HepG2 (cell line): Measurements from ENCODE around the gene CEP89. TPM values are rescaled to one million over a fixed set of nuclear protein-coding genes. Genes with fewer than 3 reads are reported as not detected.

Experiments used
- MAFG ChIP-seq: sonication (generic); formaldehyde crosslinking; IDR thresholded peaks from 2 replicates; pipeline ENCODE4 v1.5.1; 2020; ENCODE audit warnings: mild to moderate bottlenecking, missing genetic modification reagents
- ZNF224 ChIP-seq: sonication (generic); formaldehyde crosslinking; IDR thresholded peaks from 2 replicates; pipeline ENCODE4 v1.5.0; 2020; ENCODE audit warnings: mild to moderate bottlenecking, missing genetic modification reagents
- ZNF234 ChIP-seq: sonication (generic); formaldehyde crosslinking; conservative IDR thresholded peaks from 2 replicates; pipeline ENCODE4 v1.5.1; 2020; ENCODE audit warnings: mild to moderate bottlenecking, missing genetic modification reagents
- ZNF441 ChIP-seq: sonication (generic); formaldehyde crosslinking; IDR thresholded peaks from 2 replicates; pipeline ENCODE4 v1.7.0; 2021; ENCODE audit warnings: missing genetic modification reagents, borderline replicate concordance
- ZSCAN9 ChIP-seq: IDR thresholded peaks from 2 replicates; pipeline ENCODE4 v1.6.1; 2016; ENCODE audit warnings: borderline replicate concordance
- polyA plus RNA-seq, 8 experiments: library from polyadenylated mRNA; depleted of rRNA in 3 of 8; stranded (reverse) in 7 of 8; unstranded in 1 of 8; fragments of >200 nt; fragmentation: Illumina TruSeq in 4 of 8; extraction: Trizol in 4 of 8; gene quantifications; 2 replicates each; pipeline versions ENCODE4 v1.2.1 to v1.2.3, GENCODE V29; 2011 to 2016; ENCODE audit warnings: low read depth in 4 of 8, missing spikeins in 1 of 8, mixed read lengths in 1 of 8; ENCODE audit not compliant: insufficient read depth in 1 of 8
- total RNA-seq, 5 experiments: library from RNA; depleted of rRNA; stranded (reverse); fragments of >200 nt; fragmentation: Illumina TruSeq; extraction: Trizol; gene quantifications; 2 replicates each; pipeline ENCODE4 v1.2.3, GENCODE V29; 2016; ENCODE audit warnings: low read depth in 1 of 5
- TF ChIP-seq, protein P1 (sequence below): sonication (generic); formaldehyde crosslinking; conservative IDR thresholded peaks from 2 replicates; pipeline ENCODE4 v1.4.0; 2020; ENCODE audit warnings: missing genetic modification reagents
- TF ChIP-seq, protein P2 (sequence below): sonication (generic); formaldehyde crosslinking; IDR thresholded peaks from 2 replicates; pipeline ENCODE4 v1.8.0; 2022; ENCODE audit warnings: missing genetic modification reagents, low read depth, mild to moderate bottlenecking, borderline replicate concordance
- TF ChIP-seq, protein P3 (sequence below): sonication (generic); formaldehyde crosslinking; IDR thresholded peaks from 2 replicates; pipeline ENCODE4 v1.4.0; 2020; ENCODE audit warnings: missing genetic modification reagents, mild to moderate bottlenecking, borderline replicate concordance

Gene CEP89
- total and polyA plus RNA-seq, 2 of the 13 experiments (the other 11 are each of a cell fraction or from before 2014, with no cell fraction given), result 7.2 to 10.9 TPM

DNA sequence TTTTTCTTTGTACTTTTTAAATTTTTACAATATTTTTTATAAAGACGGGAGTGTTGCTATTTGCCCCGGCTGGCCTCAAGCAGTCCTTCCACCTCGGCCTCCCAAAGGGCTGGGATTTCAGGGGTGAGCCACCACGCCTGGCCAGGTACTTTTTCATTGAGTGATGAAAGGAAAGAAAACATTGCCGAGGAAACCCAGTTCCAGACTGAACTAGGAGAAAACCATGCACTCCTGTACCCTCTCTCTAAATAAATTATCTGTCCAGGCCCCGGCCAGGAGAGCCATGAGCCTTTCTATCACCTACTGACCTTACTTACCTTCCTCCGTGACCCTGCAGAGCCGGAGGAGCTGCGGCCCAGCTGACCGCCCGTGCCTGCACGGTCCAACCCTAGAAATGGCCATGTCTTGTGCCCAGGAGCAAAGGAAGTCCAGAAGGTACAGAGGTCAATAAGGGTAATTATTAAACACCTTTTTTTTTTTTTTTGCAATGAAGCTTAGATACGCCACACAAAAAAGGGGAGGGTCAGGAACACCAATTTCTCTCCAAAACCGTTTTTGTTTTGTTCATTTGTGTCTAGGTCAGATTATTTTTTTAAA is 102.3 kb downstream of the CEP89 start, which contains the start of gene SLC7A9 (continued):
- TF ChIP-seq, protein P1, sequence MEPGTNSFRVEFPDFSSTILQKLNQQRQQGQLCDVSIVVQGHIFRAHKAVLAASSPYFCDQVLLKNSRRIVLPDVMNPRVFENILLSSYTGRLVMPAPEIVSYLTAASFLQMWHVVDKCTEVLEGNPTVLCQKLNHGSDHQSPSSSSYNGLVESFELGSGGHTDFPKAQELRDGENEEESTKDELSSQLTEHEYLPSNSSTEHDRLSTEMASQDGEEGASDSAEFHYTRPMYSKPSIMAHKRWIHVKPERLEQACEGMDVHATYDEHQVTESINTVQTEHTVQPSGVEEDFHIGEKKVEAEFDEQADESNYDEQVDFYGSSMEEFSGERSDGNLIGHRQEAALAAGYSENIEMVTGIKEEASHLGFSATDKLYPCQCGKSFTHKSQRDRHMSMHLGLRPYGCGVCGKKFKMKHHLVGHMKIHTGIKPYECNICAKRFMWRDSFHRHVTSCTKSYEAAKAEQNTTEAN, result no peak; the same call in 1 of the 2 replicates
- TF ChIP-seq, protein P2, sequence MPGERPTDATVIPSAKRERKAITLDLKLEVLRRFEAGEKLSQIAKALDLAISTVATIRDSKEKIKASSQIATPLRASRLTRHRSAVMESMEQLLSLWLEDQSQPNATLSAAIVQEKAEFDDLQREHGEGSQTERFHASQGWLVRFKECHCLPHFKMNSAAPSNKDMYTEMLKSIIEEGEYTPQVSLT (CRISPR knock-in tag), result no peak
- TF ChIP-seq ZNF441 (0 out of 2 replicates have a peak, but pooled peaks have one; percentile 24), ZSCAN9 (CRISPR knock-in tag) (no peak), ZNF224 (CRISPR knock-in tag) (0 out of 2 replicates have a peak, but pooled peaks have one; percentile 1), ZNF234 (CRISPR knock-in tag) (no peak), MAFG (CRISPR knock-in tag) (no peak)
- TF ChIP-seq, protein P3, sequence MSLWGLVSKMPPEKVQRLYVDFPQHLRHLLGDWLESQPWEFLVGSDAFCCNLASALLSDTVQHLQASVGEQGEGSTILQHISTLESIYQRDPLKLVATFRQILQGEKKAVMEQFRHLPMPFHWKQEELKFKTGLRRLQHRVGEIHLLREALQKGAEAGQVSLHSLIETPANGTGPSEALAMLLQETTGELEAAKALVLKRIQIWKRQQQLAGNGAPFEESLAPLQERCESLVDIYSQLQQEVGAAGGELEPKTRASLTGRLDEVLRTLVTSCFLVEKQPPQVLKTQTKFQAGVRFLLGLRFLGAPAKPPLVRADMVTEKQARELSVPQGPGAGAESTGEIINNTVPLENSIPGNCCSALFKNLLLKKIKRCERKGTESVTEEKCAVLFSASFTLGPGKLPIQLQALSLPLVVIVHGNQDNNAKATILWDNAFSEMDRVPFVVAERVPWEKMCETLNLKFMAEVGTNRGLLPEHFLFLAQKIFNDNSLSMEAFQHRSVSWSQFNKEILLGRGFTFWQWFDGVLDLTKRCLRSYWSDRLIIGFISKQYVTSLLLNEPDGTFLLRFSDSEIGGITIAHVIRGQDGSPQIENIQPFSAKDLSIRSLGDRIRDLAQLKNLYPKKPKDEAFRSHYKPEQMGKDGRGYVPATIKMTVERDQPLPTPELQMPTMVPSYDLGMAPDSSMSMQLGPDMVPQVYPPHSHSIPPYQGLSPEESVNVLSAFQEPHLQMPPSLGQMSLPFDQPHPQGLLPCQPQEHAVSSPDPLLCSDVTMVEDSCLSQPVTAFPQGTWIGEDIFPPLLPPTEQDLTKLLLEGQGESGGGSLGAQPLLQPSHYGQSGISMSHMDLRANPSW (CRISPR knock-in tag), result no peak
